Measurements from ENCODE around the gene METTL9.

METTL9 gene

GRCh38 chr16:21641916-21642315 is 42.5 kb downstream of the METTL9 start:
- no peak for TF ChIP-seq CTCF (IDR thresholded peaks at IDR 0.05; ENCODE audit: low read depth, low read length)
- no peaks in the 10 kb centered on the region for H3K27me3 ChIP-seq (ENCODE audit: insufficient read depth, low read depth, severe bottlenecking)
- H3K36me3 ChIP-seq = peaks cover 4% of the 10 kb centered on the region
- no peak overlapping the region for H3K27ac ChIP-seq
- DNase-seq = no peak
- H3K9me3 ChIP-seq (ENCODE audit: severe bottlenecking) = no peaks in the 10 kb centered on the region
- no peak overlapping the region for H3K4me3 ChIP-seq (ENCODE audit: low read depth, low read length)

- TF ChIP-seq CTCF (IDR thresholded peaks at IDR 0.05; ENCODE audit: low read depth, low read length) = no peak
- no peak overlapping the region for H3K4me3 ChIP-seq (ENCODE audit: low read depth, low read length)
- no peaks in the 10 kb centered on the region for H3K9me3 ChIP-seq (ENCODE audit: severe bottlenecking)
- no peaks in the 10 kb centered on the region for H3K27me3 ChIP-seq (ENCODE audit: insufficient read depth, low read depth, severe bottlenecking)
- DNase-seq = no peak
- peaks cover 6% of the 10 kb centered on the region for H3K36me3 ChIP-seq
- H3K27ac ChIP-seq = no peak overlapping the region
These were observed 43.5 kb downstream of the METTL9 start for GRCh38 chr16:21642861-21643260.

GRCh38 chr16:21643785-21644184 is 44.4 kb downstream of the METTL9 start:
- no peak for TF ChIP-seq CTCF (IDR thresholded peaks at IDR 0.05; ENCODE audit: low read depth, low read length)
- Histone ChIP-seq H3K27ac (no peak overlapping the region), H3K27me3 (ENCODE audit: insufficient read depth, low read depth, severe bottlenecking) (no peaks in the 10 kb centered on the region), H3K9me3 (ENCODE audit: severe bottlenecking) (no peaks in the 10 kb centered on the region), H3K4me3 (ENCODE audit: low read depth, low read length) (no peak overlapping the region), H3K36me3 (peaks cover 6% of the 10 kb centered on the region)
- no peak for DNase-seq

GRCh38 chr16:21644674-21645073 is 45.3 kb downstream of the METTL9 start:
- H3K9me3 ChIP-seq (ENCODE audit: severe bottlenecking) = no peaks in the 10 kb centered on the region
- no peaks in the 10 kb centered on the region for H3K27me3 ChIP-seq (ENCODE audit: insufficient read depth, low read depth, severe bottlenecking)
- no peak overlapping the region for H3K27ac ChIP-seq
- H3K4me3 ChIP-seq (ENCODE audit: low read depth, low read length) = no peak overlapping the region
- TF ChIP-seq CTCF (IDR thresholded peaks at IDR 0.05; ENCODE audit: low read depth, low read length) = no peak
- peaks cover 6% of the 10 kb centered on the region for H3K36me3 ChIP-seq
- DNase-seq = no peak

GRCh38 chr16:21645261-21645721 is 45.9 kb downstream of the METTL9 start:
- no peak for DNase-seq
- Histone ChIP-seq H3K9me3 (ENCODE audit: severe bottlenecking) (no peaks in the 10 kb centered on the region), H3K27ac (no peak overlapping the region), H3K27me3 (ENCODE audit: insufficient read depth, low read depth, severe bottlenecking) (no peaks in the 10 kb centered on the region), H3K4me3 (ENCODE audit: low read depth, low read length) (no peak overlapping the region), H3K36me3 (peaks cover 6% of the 10 kb centered on the region)
- TF ChIP-seq CTCF (IDR thresholded peaks at IDR 0.05; ENCODE audit: low read depth, low read length) = no peak

GRCh38 chr16:21646091-21646490 is 46.7 kb downstream of the METTL9 start:
- H3K27me3 ChIP-seq (ENCODE audit: insufficient read depth, low read depth, severe bottlenecking) = no peaks in the 10 kb centered on the region
- H3K4me3 ChIP-seq (ENCODE audit: low read depth, low read length) = no peak overlapping the region
- H3K9me3 ChIP-seq (ENCODE audit: severe bottlenecking) = no peaks in the 10 kb centered on the region
- peaks cover 6% of the 10 kb centered on the region for H3K36me3 ChIP-seq
- no peak for DNase-seq
- TF ChIP-seq CTCF (IDR thresholded peaks at IDR 0.05; ENCODE audit: low read depth, low read length) = no peak
- no peak overlapping the region for H3K27ac ChIP-seq

Measured in WERI-Rb-1 (cell line).